ENCODE data around the gene TWF2. TPM values are rescaled to one million over a fixed set of nuclear protein-coding genes. Genes with fewer than 3 reads are reported as not detected.

Gene TWF2
- total RNA-seq, 3 donors from 2014 or later: 69.7 to 76.5 (median 72.8) TPM

DNA sequence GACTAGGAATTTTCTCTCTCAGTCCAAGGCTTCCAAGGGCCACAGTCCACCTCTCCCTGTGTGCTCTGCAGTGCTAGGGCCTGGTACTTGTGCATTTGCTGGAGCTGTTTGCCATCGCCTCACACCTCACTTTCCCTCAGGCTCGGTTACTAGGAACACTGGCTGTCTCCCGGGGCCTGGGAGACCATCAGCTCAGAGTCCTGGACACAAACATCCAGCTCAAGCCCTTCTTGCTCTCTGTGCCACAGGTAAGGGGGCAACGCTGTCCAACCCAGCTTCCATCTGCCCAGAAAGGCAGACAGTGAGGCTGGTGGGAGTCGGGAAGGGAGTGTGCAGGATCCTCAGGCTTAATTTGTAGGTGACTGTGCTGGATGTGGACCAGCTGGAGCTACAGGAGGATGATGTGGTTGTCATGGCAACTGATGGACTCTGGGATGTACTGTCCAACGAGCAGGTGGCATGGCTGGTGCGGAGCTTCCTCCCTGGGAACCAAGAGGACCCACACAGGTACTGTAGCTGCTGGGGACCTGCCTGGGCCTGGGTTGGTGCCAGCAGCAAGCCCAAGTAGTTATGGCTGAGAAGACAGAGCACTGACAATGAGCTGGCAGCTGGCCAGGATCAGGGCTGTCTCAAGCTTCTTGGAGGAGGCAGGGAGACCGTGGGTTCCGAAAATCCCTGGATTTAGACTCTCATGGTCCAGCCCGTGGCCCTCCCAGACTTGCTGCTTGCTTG lies 10.0 kb upstream of the TWF2 start:
- no peaks in the 10 kb centered on the region for H3K27me3 Mint-ChIP-seq (ENCODE audit: low read depth)
- ATAC-seq (no peak), DNase-seq (no peak)
- peaks cover 75% of the 10 kb centered on the region for H3K4me1 Mint-ChIP-seq (ENCODE audit: low read depth)
- H3K36me3 Mint-ChIP-seq (ENCODE audit: insufficient read depth): peaks cover 43% of the 10 kb centered on the region
- no peaks in the 10 kb centered on the region for H3K9me3 Mint-ChIP-seq
- no peak overlapping the region for H3K4me3 Mint-ChIP-seq

DNA sequence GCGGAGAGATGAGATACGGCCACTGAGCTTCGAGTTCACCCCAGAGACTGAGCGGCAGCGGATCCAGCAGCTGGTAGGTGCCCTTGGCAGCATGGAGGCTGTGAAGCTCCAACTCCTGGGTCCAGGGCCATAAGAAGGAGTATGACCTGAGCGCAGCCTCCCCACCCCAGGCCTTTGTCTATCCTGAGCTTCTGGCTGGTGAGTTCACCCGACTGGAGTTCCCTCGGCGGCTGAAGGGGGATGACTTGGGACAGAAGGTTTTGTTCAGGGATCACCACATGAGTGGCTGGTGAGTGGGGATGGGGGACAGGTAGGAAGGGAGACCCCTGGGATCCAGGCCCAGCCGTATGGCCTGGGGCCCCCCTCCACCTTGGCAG lies 9.2 kb upstream of the TWF2 start:
- ATAC-seq (no peak), DNase-seq (no peak)
- no peaks in the 10 kb centered on the region for H3K27me3 Mint-ChIP-seq (ENCODE audit: low read depth)
- no peaks in the 10 kb centered on the region for H3K9me3 Mint-ChIP-seq
- peak overlapping the region; percentile 88 for H3K4me3 Mint-ChIP-seq
- peaks cover 40% of the 10 kb centered on the region for H3K36me3 Mint-ChIP-seq (ENCODE audit: insufficient read depth)
- H3K4me1 Mint-ChIP-seq (ENCODE audit: low read depth): peaks cover 75% of the 10 kb centered on the region

DNA sequence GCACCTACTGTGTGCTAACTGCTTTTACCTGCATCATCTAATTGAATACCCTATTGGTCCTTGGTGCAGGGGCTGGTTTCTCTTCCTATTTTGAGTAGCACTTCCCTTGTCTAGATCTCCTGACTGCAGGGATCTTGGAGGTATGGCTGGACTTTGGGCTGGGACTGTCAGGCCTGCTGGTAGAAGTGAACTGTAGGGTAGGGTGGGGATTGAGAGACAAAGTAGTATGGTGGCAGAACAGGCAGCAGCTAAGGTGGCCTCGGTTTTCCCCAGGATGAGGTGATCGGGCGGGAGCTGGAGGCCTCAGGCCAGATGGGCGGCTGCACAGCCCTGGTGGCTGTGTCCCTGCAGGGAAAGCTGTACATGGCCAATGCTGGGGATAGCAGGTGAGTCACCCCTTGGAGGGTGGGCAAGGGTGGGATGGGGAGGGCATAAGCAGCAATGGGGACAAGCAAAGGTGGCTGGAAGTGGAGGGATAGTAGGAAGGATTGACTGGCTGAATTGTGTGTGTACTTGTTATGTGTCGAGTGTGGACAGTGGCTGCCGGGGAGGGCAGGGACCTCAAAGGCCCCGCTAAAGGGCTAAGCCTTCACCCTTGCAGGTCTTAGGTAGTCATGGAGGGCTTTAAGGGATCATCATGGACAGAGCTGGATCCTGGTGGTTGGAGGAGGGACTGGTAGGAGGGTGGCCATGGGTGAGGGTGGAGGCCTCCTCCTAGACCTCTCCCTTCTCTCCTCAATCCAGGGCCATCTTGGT lies 8.6 kb upstream of the TWF2 start:
- Mint-ChIP-seq H3K9me3 (no peaks in the 10 kb centered on the region), H3K36me3 (ENCODE audit: insufficient read depth) (peaks cover 36% of the 10 kb centered on the region), H3K27me3 (ENCODE audit: low read depth) (no peaks in the 10 kb centered on the region), H3K4me1 (ENCODE audit: low read depth) (peaks cover 73% of the 10 kb centered on the region), H3K4me3 (peak overlapping the region; percentile 88)
- no peak for ATAC-seq
- DNase-seq: no peak

DNA sequence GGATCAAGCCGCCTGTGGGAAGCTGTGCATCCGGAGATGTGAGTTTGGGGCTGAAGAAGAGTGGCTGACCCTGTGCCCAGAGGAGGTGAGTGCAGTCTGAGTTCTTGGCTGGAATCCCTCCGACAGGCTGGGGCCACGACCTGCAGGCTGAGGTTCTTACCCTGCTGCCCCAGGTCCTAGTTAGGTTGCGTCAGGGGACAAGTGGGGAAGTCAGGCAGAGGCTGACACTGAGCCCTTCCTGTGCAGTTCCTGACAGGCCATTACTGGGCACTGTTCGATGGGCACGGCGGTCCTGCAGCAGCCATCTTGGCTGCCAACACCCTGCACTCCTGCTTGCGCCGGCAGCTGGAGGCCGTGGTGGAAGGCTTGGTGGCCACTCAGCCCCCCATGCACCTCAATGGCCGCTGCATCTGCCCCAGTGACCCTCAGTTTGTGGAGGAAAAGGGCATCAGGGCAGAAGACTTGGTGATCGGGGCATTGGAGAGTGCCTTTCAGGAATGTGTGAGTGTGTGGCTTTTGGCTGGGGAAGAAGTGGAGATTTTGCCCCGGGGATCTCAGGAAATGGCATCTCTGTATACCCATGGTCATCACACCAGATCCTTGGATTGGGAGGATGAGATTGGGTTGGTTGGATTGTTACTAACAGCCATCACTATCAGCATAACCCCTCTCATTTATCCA lies 7.9 kb upstream of the TWF2 start:
- Mint-ChIP-seq H3K9me3 (no peaks in the 10 kb centered on the region), H3K36me3 (ENCODE audit: insufficient read depth) (peaks cover 32% of the 10 kb centered on the region), H3K4me3 (peak overlapping the region; percentile 88), H3K27me3 (ENCODE audit: low read depth) (no peaks in the 10 kb centered on the region), H3K4me1 (ENCODE audit: low read depth) (peaks cover 72% of the 10 kb centered on the region)
- ATAC-seq: peak in 1 of 2 donors; percentile 10
- DNase-seq: no peak

DNA sequence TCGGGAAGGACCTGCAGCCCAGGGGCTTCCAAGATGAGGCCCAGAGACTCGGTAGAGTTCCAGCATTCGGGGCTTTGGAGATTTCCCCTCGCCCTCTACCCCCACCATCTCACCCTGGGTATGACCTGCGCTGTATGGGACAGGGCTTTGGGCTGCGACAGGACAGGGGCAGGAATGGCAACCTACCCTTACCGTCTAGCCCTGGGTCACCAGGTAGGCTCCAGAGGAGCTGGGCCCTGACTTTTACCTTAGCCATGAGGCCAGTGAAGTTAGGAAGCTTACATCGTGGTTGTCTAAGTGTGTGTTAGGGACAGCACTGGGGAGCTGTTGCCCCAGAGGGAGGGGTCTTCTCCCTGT lies 7.3 kb upstream of the TWF2 start:
- H3K4me1 Mint-ChIP-seq (ENCODE audit: low read depth): peaks cover 75% of the 10 kb centered on the region
- peak overlapping the region; percentile 88 for H3K4me3 Mint-ChIP-seq
- ATAC-seq: peak; percentile 16 to 20
- no peaks in the 10 kb centered on the region for H3K9me3 Mint-ChIP-seq
- H3K27me3 Mint-ChIP-seq (ENCODE audit: low read depth): no peaks in the 10 kb centered on the region
- peaks cover 31% of the 10 kb centered on the region for H3K36me3 Mint-ChIP-seq (ENCODE audit: insufficient read depth)
- no peak for DNase-seq

DNA sequence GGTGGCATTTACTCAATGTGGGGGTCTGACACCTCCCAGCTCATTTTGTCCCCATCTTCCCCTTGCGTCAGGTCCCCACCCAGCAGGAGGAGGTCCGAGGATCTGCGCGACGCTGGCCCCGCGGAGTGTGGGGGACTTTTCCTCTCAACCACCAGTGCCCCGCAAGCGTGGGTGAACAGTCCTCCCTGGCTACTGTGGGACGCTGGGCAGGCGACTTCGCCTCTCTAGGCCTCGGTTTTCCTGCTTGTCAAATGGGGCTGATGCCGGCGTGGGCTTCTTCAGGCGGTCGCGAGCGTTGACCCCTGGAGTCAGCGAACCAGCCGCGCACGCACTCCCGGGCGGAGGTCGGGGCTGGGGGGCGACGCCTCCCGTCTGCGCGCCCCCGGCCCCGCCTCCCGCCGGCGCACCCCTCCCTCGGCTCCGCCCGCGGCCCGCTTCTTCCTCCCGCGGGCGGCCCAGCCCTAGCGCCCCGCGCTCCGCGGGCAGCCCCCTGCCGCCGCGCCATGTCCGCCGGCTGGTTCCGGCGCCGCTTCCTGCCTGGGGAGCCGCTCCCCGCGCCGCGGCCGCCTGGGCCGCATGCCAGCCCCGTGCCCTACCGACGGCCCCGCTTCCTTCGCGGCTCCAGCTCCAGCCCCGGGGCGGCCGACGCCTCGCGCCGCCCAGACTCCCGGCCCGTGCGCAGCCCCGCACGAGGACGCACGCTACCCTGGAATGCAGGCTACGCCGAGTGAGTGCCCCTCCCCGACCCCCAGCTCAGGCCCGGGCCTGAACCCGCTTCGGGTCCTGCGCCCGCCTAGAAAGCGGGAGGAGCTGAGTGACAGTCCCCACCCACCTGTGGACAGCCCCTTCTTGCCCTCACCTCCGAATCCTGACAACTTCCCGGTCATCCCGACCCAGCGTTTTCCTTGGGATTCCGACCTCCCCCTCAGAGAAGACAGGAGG lies 6.6 kb upstream of the TWF2 start, which contains the start of gene PPM1M:
Gene PPM1M (plus strand): TSS at position 438 of the 942 bp plus-strand sequence. CDS start 66 bp downstream, at position 504.
- H3K27me3 Mint-ChIP-seq (ENCODE audit: low read depth): no peaks in the 10 kb centered on the region

DNA sequence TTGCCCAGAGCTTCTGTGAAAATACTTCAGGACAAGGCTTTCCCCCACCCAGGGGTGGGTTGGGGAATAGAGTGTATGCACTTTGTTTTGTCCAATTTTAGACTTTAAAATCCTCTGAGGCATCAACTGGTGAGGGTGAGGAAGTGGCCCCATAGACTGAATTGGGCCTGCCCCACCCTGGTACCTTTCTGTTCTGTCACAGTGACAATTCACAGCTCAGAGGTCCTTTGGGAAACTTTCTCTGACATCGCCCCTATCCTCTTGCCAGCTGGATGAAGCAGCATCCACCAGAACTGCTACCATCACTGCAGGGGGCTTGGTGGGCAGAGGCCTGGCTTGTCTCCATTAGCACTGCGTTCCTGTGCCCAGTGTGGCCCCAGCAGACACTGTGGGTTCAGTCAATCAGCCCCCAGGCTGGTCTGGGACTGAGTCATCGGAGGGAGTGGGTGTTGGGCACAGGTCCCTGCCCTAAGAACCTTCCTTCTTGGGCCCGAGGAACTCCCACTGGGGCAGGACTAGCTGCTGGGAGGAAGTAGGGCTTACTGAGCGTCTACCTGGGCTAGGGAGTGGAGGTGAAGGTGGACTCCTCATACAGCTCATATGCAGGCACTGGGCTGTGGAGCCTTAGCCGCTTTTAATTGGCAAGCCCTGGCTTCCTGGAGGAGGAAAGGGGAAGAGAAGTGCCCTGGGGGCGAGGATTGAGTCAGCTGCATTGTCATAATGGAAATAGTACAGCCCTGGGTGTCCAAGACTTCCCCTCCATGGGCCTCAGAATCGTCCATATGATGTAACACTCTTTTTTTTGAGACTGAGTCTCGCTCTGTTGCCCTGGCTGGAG lies 5.1 kb upstream of the TWF2 start:
- ATAC-seq: peak in 1 of 2 donors; percentile 4
- Mint-ChIP-seq H3K4me1 (ENCODE audit: low read depth) (peaks cover 79% of the 10 kb centered on the region), H3K36me3 (ENCODE audit: insufficient read depth) (peaks cover 14% of the 10 kb centered on the region), H3K4me3 (peak overlapping the region; percentile 76), H3K9me3 (no peaks in the 10 kb centered on the region), H3K27me3 (ENCODE audit: low read depth) (no peaks in the 10 kb centered on the region)
- peak; percentile 35 for DNase-seq

More for the DNA sequence above, 6.6 kb upstream of the TWF2 start, which contains the start of gene PPM1M:
- peaks cover 29% of the 10 kb centered on the region for H3K36me3 Mint-ChIP-seq (ENCODE audit: insufficient read depth)
- ATAC-seq (peak; percentile 55 to 62), DNase-seq (peak; percentile 34)
- peaks cover 79% of the 10 kb centered on the region for H3K4me1 Mint-ChIP-seq (ENCODE audit: low read depth)
- H3K4me3 Mint-ChIP-seq: peak within 1 kb of the TSS; percentile 88
- no peaks in the 10 kb centered on the region for H3K9me3 Mint-ChIP-seq

DNA sequence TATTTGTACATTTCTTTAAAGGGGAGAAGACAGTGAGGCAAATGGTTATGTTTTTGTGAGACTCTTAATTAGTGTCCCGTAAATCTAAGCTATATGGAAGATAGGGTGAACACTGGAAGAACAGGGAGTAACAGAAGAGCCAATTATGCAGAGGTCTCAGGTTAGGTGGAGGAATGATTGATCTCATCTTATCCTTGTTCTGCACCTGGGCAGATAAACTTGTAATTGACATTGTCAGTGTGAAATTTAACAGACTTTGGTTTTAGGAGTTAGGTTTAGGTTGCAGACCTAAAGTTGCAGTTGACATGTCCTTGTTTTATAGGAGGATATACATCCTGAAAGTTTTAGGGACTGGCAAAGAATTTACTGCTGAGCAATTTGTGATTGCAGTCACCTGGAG lies 3.1 kb upstream of the TWF2 start:
- Mint-ChIP-seq H3K9me3 (no peaks in the 10 kb centered on the region), H3K27me3 (ENCODE audit: low read depth) (no peaks in the 10 kb centered on the region), H3K4me1 (ENCODE audit: low read depth) (peaks cover 77% of the 10 kb centered on the region), H3K36me3 (ENCODE audit: insufficient read depth) (no peaks in the 10 kb centered on the region), H3K4me3 (peak overlapping the region; percentile 33)
- ATAC-seq (no peak), DNase-seq (no peak)

DNA sequence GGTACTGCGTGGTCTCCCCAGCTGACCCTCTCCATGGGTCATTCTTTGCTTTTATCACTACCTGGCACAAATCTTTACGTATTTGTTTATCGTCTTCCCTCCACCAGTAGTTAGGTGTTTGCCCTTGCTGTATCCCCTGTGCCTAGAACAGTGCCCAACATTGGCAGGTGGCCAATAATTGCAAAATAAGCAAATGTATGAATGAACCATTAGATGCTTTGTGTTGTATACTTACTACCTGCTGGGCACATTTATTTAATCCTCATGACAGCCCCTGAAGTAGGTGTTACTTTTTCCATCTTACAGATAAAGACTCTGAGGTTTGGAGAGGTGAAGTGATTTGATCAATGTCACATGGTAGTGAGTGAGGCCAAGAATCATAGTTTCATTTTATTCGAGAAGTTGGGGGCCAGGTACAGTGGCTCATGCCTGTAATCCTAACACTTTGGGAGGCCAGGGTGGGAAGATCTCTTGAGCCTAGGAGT lies 2.0 kb upstream of the TWF2 start:
- no peaks in the 10 kb centered on the region for H3K27me3 Mint-ChIP-seq (ENCODE audit: low read depth)
- peak overlapping the region; percentile 96 for H3K4me3 Mint-ChIP-seq
- no peak for ATAC-seq
- peaks cover 79% of the 10 kb centered on the region for H3K4me1 Mint-ChIP-seq (ENCODE audit: low read depth)
- no peak for DNase-seq
- no peaks in the 10 kb centered on the region for H3K9me3 Mint-ChIP-seq
- H3K36me3 Mint-ChIP-seq (ENCODE audit: insufficient read depth): no peaks in the 10 kb centered on the region

DNA sequence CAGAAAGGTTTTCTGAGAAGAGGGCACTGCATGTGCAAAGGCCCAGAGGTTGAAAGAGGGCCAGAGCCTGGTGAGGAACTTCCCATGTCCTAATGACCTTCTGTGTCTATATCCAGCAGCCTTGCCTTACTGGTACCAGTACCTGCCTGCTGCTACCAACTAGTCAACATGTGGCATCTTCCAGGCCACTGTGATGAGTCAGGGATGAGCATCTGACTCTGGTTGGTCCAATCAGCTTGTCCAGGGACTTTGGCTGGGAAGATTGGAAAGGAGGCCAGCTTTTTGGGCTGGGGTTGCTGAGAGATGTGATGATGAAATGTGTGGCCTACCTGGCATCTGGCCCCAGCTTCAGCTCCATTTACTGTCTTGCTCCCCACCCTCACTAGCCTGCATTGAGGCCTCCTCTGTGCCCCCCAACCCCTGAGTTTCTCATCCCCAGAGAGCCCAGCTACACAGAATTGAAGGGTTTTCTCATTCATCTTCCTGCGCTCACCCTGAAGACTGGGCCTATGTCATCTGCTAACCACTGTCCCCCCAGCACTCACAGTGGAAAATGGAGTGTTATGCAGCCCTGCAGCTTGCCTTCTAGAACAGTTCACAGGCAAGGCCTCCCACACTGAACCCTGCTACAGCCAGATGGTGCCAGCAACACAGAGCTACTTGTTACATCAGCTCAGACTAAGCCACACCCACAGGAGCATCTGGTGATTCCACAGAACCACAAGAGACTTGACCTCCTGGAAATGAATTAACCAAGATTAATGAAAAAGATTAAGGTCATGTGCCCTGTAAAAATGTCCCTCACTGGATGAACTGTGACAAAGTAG lies 1.3 kb upstream of the TWF2 start:
- ATAC-seq: peak in 1 of 2 donors; percentile 16

DNA sequence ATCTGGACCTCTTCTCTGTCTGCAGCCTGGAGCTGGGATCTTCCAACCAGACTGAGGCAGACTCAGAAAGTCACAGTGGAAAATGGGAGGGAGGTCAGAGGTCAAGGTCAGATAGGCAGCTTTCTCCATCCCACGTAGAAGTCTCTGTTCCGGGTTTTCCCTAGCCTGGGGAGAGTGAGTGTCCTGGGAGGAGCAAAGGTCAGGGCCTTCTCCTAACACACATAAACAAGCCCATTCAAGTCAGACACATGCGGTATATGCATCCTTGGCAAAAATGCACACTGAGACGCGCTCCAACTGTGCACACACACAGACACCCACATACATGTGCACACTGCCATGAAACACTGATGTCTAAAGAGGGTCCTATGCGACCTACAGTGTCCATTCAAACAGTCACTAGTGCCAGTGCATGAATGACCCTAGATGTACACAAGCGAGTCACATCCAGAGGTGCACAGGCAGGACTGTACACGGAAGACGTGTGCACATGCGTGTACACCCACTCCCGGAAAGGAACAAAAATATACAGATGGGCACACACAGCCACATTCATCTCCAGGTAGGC lies 681 bp downstream of the TWF2 start:
- Mint-ChIP-seq H3K9me3 (no peaks in the 10 kb centered on the region), H3K27me3 (ENCODE audit: low read depth) (no peaks in the 10 kb centered on the region), H3K4me1 (ENCODE audit: low read depth) (peaks cover 79% of the 10 kb centered on the region), H3K4me3 (peak overlapping the region; percentile 96), H3K36me3 (ENCODE audit: insufficient read depth) (no peaks in the 10 kb centered on the region)
- ATAC-seq (no peak), DNase-seq (no peak)

More for the DNA sequence above, 1.3 kb upstream of the TWF2 start:
- H3K27me3 Mint-ChIP-seq (ENCODE audit: low read depth): no peaks in the 10 kb centered on the region
- peak; percentile 58 for DNase-seq
- H3K9me3 Mint-ChIP-seq: no peaks in the 10 kb centered on the region
- H3K4me1 Mint-ChIP-seq (ENCODE audit: low read depth): peaks cover 85% of the 10 kb centered on the region
- peak overlapping the region; percentile 96 for H3K4me3 Mint-ChIP-seq
- H3K36me3 Mint-ChIP-seq (ENCODE audit: insufficient read depth): no peaks in the 10 kb centered on the region

DNA sequence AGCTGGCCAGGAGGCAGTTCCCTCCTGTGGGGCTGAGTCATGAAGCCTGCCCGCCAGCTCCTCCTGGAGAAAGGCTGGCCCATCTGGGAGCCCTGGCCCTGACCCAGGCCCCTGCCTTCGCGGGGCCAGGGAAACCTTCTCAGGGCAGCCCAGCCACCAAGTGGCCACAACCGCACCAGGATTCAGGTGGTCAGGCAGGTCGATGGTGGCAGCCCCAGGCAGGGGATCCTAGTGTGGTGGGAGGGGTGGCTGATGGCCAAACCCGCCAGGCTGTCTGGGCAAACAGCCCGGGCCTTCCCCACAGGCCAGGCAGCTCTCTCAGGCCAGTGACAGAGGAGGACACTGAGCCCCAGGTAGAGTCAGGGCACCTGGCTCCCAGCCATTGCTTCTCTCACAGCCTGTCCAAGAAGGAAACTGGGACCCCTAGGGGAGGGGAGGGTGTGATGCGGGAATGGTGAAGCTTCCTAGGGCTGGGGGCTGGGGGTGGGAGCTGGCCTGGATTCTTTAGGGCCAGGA lies 1.2 kb downstream of the TWF2 start:
- ATAC-seq (no peak), DNase-seq (no peak)
- no peaks in the 10 kb centered on the region for H3K9me3 Mint-ChIP-seq
- no peaks in the 10 kb centered on the region for H3K27me3 Mint-ChIP-seq (ENCODE audit: low read depth)
- no peaks in the 10 kb centered on the region for H3K36me3 Mint-ChIP-seq (ENCODE audit: insufficient read depth)
- H3K4me3 Mint-ChIP-seq: peak overlapping the region; percentile 96
- H3K4me1 Mint-ChIP-seq (ENCODE audit: low read depth): peaks cover 80% of the 10 kb centered on the region

All from activated T-cell treated with anti-CD3 and anti-CD28 coated beads, Interleukin-2, amount 50 U/mL, for 4 hours (primary cell).